CD4-positive, alpha-beta T cell (primary cell): ENCODE data around the gene SBNO2. TPM values are rescaled to one million over a fixed set of nuclear protein-coding genes. Genes with fewer than 3 reads are reported as not detected.

ENCODE experiments used
- ATAC-seq: fragments of 200-7000 bp; cut with Tn5 transposase; one replicate; pipeline ENCODE4 v1.10.0; 2022; ENCODE audit warnings: mild to moderate bottlenecking; ENCODE audit not compliant: poor library complexity
- CTCF ChIA-PET: fragments of 350-600 bp; sonication (Branson Sonifier 250); formaldehyde crosslinking; loops from one replicate; lab custom pipeline; 2021; ENCODE audit warnings: antibody characterized with exemption, inconsistent platforms; lab: Charles Lee
- POLR2A ChIA-PET: fragments of 350-600 bp; sonication (Branson Sonifier 250); formaldehyde crosslinking; loops from one replicate; lab custom pipeline; 2021; ENCODE audit warnings: antibody characterized with exemption, inconsistent platforms; lab: Charles Lee
- DNase-seq, 14 experiments: peaks; one replicate each; pipeline ENCODE4 v3.0.0-alpha.2; 2013 to 2020; ENCODE audit warnings: mixed read lengths in 2 of 14
- H3K27ac ChIP-seq, 2 donors: one replicate each; pipeline versions ENCODE4 v1.5.1 to v1.7.0; 2013; ENCODE audit warnings: low read length in 2 of 2, low read depth in 1 of 2, mild to moderate bottlenecking in 1 of 2
- H3K27me3 ChIP-seq, 2 experiments: 1 replicate in 1 of 2; 2 replicates in 1 of 2; pipeline versions ENCODE4 v1.6.1 to v1.7.0; 2013; ENCODE audit warnings: low read length in 2 of 2, control low read depth in 1 of 2, mild to moderate bottlenecking in 1 of 2, moderate library complexity in 1 of 2; ENCODE audit not compliant: insufficient read depth in 2 of 2, control insufficient read depth in 1 of 2
- H3K36me3 ChIP-seq: one replicate; pipeline ENCODE4 v1.6.1; 2013; ENCODE audit warnings: low read length, control low read depth; ENCODE audit not compliant: insufficient read depth
- H3K4me1 ChIP-seq: one replicate; pipeline ENCODE4 v1.6.1; 2013; ENCODE audit warnings: low read length, control low read depth; ENCODE audit not compliant: insufficient read depth
- H3K4me3 ChIP-seq: one replicate; pipeline ENCODE4 v1.5.1; 2013; ENCODE audit warnings: mild to moderate bottlenecking, low read length, moderate library complexity
- H3K9me3 ChIP-seq, 2 experiments: 1 replicate in 1 of 2; 2 replicates in 1 of 2; pipeline versions ENCODE4 v1.6.1 to v1.7.0; 2013; ENCODE audit warnings: low read length in 2 of 2, mild to moderate bottlenecking in 2 of 2, control low read depth in 1 of 2, moderate library complexity in 1 of 2; ENCODE audit not compliant: control insufficient read depth in 1 of 2, insufficient read depth in 1 of 2
- H3K27ac Mint-ChIP-seq: one replicate; pipeline ENCODE4 v1.8.0; 2020; ENCODE audit warnings: mixed read lengths
- H3K27me3 Mint-ChIP-seq: one replicate; pipeline ENCODE4 v1.8.0; 2021; ENCODE audit warnings: mixed read lengths
- H3K36me3 Mint-ChIP-seq: one replicate; pipeline ENCODE4 v1.8.0; 2021; ENCODE audit warnings: low read depth, mixed read lengths
- H3K4me1 Mint-ChIP-seq: one replicate; pipeline ENCODE4 v1.8.0; 2021; ENCODE audit warnings: low read depth, mixed read lengths
- H3K4me3 Mint-ChIP-seq: one replicate; pipeline ENCODE4 v1.8.0; 2020; ENCODE audit warnings: mild to moderate bottlenecking, mixed read lengths
- H3K9me3 Mint-ChIP-seq: one replicate; pipeline ENCODE4 v1.8.0; 2020; ENCODE audit warnings: mixed read lengths
- CTCF ChIP-seq: fragments of 200-600 bp; IDR thresholded peaks from one replicate; pipeline ENCODE4 v1.8.0; 2022; ENCODE audit warnings: antibody characterized with exemption, mild to moderate bottlenecking
- intact Hi-C, 2 experiments: fragments of 100-400 bp; cut with DNase I in 1 of 2; cut with micrococcal nuclease in 1 of 2; formaldehyde crosslinking; loops; one replicate each; pipeline versions ENCODE4 v1.15.1 to v1.9.0; 2023 to 2025; cut with DNase I, micrococcal nuclease
- total RNA-seq, 174 experiments: library from RNA in 2 of 174; stranded (reverse) in 2 of 174; gene quantifications; one replicate each; pipeline ENCODE4 v1.2.3 and lab custom pipeline; 2021 to 2026

SBNO2 gene
- total RNA-seq, 2 experiments from 2014 or later: 126 to 137 TPM

GRCh38 chr19:1169411-1169791 lies 4.7 kb downstream of the SBNO2 start:
- Histone ChIP-seq H3K36me3 (peaks cover 20% of the 10 kb centered on the region), H3K9me3 (no peaks in the 10 kb centered on the region), H3K4me3 (no peak overlapping the region), H3K27me3 (no peaks in the 10 kb centered on the region), H3K4me1 (peaks cover 57% of the 10 kb centered on the region), H3K27ac (no peak overlapping the region)
- Mint-ChIP-seq H3K4me1 (peaks cover 22% of the 10 kb centered on the region), H3K4me3 (no peak overlapping the region), H3K27ac (no peak overlapping the region), H3K9me3 (no peaks in the 10 kb centered on the region), H3K27me3 (no peaks in the 10 kb centered on the region), H3K36me3 (peaks cover 12% of the 10 kb centered on the region)
- DNase-seq (no peak), ATAC-seq (no peak)
- TF ChIP-seq CTCF: no peak
- ChIA-PET CTCF (no interaction called here), POLR2A (interaction anchor here (0.7 kb wide), 1 partner anchor 104 kb away, joined by 3 read pairs; no protein-coding TSS in a partner anchor)
- intact Hi-C loops: no loop called here

- Histone ChIP-seq H3K27me3 (no peaks in the 10 kb centered on the region), H3K4me3 (no peak overlapping the region), H3K27ac (no peak overlapping the region), H3K9me3 (no peaks in the 10 kb centered on the region), H3K4me1 (peaks cover 54% of the 10 kb centered on the region), H3K36me3 (peaks cover 20% of the 10 kb centered on the region)
- no peaks in the 10 kb centered on the region for H3K9me3 Mint-ChIP-seq
- CTCF ChIA-PET: no interaction called here
- H3K27ac Mint-ChIP-seq: no peak overlapping the region
- DNase-seq (peak in 1 of 14 experiments; percentile 49), ATAC-seq (no peak)
- POLR2A ChIA-PET: interaction anchor here (0.7 kb wide), 1 partner anchor 104 kb away, joined by 3 read pairs; no protein-coding TSS in a partner anchor
- no peak overlapping the region for H3K4me3 Mint-ChIP-seq
- H3K4me1 Mint-ChIP-seq: peaks cover 19% of the 10 kb centered on the region
- no peak for TF ChIP-seq CTCF
- no peaks in the 10 kb centered on the region for H3K27me3 Mint-ChIP-seq
- H3K36me3 Mint-ChIP-seq: peaks cover 12% of the 10 kb centered on the region
- intact Hi-C loops: no loop called here
Observed at GRCh38 chr19:1168572-1169410, 5.3 kb downstream of the SBNO2 start.

GRCh38 chr19:1167687-1168571 lies 6.1 kb downstream of the SBNO2 start:
- Histone ChIP-seq H3K36me3 (peaks cover 20% of the 10 kb centered on the region), H3K9me3 (no peaks in the 10 kb centered on the region), H3K4me3 (no peak overlapping the region), H3K27ac (no peak overlapping the region), H3K4me1 (peaks cover 46% of the 10 kb centered on the region), H3K27me3 (no peaks in the 10 kb centered on the region)
- Mint-ChIP-seq H3K4me1 (peaks cover 21% of the 10 kb centered on the region), H3K9me3 (no peaks in the 10 kb centered on the region), H3K36me3 (peaks cover 12% of the 10 kb centered on the region), H3K4me3 (no peak overlapping the region), H3K27ac (no peak overlapping the region), H3K27me3 (no peaks in the 10 kb centered on the region)
- peak; percentile 7 for ATAC-seq
- no peak for DNase-seq
- ChIA-PET POLR2A (no interaction called here), CTCF (no interaction called here)
- TF ChIP-seq CTCF: no peak
- intact Hi-C loops: no loop called here
